SK-N-SH (cell line): ENCODE results near the gene RPS27A.
"Not testable (repeated sequence)": the region's sequence is repeated elsewhere in the genome, so short reads cannot be mapped to it uniquely, and the experiment has no call there.

Experiments
- CHD2 ChIP-seq: fragments of 150-350 bp; IDR thresholded peaks from 2 replicates; pipeline ENCODE4 v1.6.1; 2018; ENCODE audit warnings: low read length; ENCODE audit not compliant: partially characterized antibody
- EP300 ChIP-seq, 2 experiments: IDR thresholded peaks; 2 replicates each; pipeline versions ENCODE4 v1.4.0 to v1.6.1; 2012; ENCODE audit warnings: borderline replicate concordance in 1 of 2, low read depth in 1 of 2, low read length in 1 of 2
- EZH2phosphoT487 ChIP-seq: fragments of 200-600 bp; sonication (generic); IDR thresholded peaks from 2 replicates; pipeline ENCODE4 v1.6.1; 2017; ENCODE audit warnings: low read depth, mixed run types, mild to moderate bottlenecking, antibody characterized with exemption, moderate library complexity, borderline replicate concordance
- GABPA ChIP-seq: IDR thresholded peaks from 2 replicates; pipeline ENCODE4 v1.4.0; 2012; ENCODE audit warnings: low read depth, mild to moderate bottlenecking
- GATA2 ChIP-seq: sonication (generic); formaldehyde crosslinking; IDR thresholded peaks from 2 replicates; pipeline ENCODE4 v1.5.0; 2020; ENCODE audit warnings: mild to moderate bottlenecking, missing genetic modification reagents
- MXI1 ChIP-seq: IDR thresholded peaks from 2 replicates; pipeline ENCODE4 v1.6.1; 2012; ENCODE audit warnings: mild to moderate bottlenecking, low read depth, low read length, improper control_type of control experiment
- NRF1 ChIP-seq: IDR thresholded peaks from 2 replicates; pipeline ENCODE4 v1.6.1; 2012; ENCODE audit warnings: low read depth, mild to moderate bottlenecking, low read length
- POLR2AphosphoS5 ChIP-seq: IDR thresholded peaks from 2 replicates; pipeline ENCODE4 v1.6.1; 2012; ENCODE audit warnings: low read depth, low read length
- TF ChIP-seq, protein P1 (sequence below): fragments of 200-600 bp; sonication (generic); IDR thresholded peaks from 2 replicates; pipeline ENCODE4 v1.6.1; 2017; ENCODE audit warnings: antibody characterized with exemption, mild to moderate bottlenecking, moderate library complexity
- TF ChIP-seq, protein P2 (sequence below): IDR thresholded peaks from 2 replicates; pipeline ENCODE4 v1.4.0; 2012; ENCODE audit warnings: low read depth, borderline replicate concordance
- TF ChIP-seq, protein P3 (sequence below): IDR thresholded peaks from 2 replicates; pipeline ENCODE4 v1.6.1; 2012; ENCODE audit warnings: mild to moderate bottlenecking, low read depth, low read length, moderate library complexity

DNA sequence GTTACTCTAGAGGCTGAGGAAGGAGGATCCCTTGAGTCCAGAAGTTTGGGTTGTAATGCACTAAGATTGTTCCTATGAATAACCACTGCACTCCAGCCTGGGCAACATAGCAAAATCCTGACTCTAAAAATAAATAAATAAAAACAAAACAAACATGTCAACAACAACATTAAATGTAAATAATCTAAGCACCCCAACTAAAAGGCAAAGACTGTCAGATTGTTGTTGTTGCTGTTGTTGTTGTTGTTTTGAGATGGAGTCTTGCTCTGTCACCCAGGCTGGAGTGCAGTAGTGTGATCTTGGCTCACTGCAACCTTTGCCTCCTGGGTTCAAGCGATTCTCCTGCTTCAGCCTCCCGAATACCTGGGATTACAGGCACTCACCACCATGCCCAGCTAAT is 40.6 kb upstream of the RPS27A start:
- TF ChIP-seq, protein P1, sequence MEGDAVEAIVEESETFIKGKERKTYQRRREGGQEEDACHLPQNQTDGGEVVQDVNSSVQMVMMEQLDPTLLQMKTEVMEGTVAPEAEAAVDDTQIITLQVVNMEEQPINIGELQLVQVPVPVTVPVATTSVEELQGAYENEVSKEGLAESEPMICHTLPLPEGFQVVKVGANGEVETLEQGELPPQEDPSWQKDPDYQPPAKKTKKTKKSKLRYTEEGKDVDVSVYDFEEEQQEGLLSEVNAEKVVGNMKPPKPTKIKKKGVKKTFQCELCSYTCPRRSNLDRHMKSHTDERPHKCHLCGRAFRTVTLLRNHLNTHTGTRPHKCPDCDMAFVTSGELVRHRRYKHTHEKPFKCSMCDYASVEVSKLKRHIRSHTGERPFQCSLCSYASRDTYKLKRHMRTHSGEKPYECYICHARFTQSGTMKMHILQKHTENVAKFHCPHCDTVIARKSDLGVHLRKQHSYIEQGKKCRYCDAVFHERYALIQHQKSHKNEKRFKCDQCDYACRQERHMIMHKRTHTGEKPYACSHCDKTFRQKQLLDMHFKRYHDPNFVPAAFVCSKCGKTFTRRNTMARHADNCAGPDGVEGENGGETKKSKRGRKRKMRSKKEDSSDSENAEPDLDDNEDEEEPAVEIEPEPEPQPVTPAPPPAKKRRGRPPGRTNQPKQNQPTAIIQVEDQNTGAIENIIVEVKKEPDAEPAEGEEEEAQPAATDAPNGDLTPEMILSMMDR: not testable (repeated sequence)
- TF ChIP-seq MXI1; GATA2 (CRISPR knock-in tag); POLR2AphosphoS5; EZH2phosphoT487; GABPA; NRF1; CHD2; EP300 (IDR thresholded peaks at IDR 0.05; ENCODE audit: borderline replicate concordance in 1 of 2, low read depth in 1 of 2, low read length in 1 of 2): not testable (repeated sequence)
- TF ChIP-seq, protein P2, sequence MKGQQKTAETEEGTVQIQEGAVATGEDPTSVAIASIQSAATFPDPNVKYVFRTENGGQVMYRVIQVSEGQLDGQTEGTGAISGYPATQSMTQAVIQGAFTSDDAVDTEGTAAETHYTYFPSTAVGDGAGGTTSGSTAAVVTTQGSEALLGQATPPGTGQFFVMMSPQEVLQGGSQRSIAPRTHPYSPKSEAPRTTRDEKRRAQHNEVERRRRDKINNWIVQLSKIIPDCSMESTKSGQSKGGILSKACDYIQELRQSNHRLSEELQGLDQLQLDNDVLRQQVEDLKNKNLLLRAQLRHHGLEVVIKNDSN: not testable (repeated sequence)
- TF ChIP-seq, protein P3, sequence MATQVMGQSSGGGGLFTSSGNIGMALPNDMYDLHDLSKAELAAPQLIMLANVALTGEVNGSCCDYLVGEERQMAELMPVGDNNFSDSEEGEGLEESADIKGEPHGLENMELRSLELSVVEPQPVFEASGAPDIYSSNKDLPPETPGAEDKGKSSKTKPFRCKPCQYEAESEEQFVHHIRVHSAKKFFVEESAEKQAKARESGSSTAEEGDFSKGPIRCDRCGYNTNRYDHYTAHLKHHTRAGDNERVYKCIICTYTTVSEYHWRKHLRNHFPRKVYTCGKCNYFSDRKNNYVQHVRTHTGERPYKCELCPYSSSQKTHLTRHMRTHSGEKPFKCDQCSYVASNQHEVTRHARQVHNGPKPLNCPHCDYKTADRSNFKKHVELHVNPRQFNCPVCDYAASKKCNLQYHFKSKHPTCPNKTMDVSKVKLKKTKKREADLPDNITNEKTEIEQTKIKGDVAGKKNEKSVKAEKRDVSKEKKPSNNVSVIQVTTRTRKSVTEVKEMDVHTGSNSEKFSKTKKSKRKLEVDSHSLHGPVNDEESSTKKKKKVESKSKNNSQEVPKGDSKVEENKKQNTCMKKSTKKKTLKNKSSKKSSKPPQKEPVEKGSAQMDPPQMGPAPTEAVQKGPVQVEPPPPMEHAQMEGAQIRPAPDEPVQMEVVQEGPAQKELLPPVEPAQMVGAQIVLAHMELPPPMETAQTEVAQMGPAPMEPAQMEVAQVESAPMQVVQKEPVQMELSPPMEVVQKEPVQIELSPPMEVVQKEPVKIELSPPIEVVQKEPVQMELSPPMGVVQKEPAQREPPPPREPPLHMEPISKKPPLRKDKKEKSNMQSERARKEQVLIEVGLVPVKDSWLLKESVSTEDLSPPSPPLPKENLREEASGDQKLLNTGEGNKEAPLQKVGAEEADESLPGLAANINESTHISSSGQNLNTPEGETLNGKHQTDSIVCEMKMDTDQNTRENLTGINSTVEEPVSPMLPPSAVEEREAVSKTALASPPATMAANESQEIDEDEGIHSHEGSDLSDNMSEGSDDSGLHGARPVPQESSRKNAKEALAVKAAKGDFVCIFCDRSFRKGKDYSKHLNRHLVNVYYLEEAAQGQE: not testable (repeated sequence)
